SH-SY5Y (cell line): Measurements from ENCODE around the gene RBMS1.

ENCODE experiments used
- GATA2 ChIP-seq: IDR thresholded peaks from 2 replicates; pipeline ENCODE4 v1.6.1; 2011; ENCODE audit warnings: mild to moderate bottlenecking, low read depth, low read length
- GATA3 ChIP-seq: IDR thresholded peaks from 2 replicates; pipeline ENCODE4 v1.6.1; 2011; ENCODE audit warnings: low read depth, mild to moderate bottlenecking, low read length, moderate library complexity

DNA sequence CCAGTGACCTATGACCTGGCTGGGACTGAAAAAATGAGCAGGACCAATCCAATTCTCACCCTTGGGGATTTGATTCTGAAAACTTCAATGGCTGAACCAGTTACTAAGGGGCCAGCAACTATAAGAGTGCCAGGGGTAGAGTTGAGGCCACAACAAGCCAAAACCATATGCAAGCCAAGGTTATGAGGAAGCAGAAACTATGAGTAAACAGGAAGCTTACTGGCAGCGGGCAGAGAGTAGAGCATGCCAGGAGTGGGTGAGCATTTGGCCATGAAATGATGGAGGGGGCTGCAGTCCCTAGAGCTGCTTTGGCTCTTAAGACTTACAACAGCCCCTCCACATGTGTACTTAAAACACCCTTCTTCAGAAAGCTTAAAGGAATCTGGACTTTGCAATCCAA lies 82.4 kb downstream of the RBMS1 start:
- TF ChIP-seq GATA2: no peak
- no peak for TF ChIP-seq GATA3
